Measurements from ENCODE around the gene NRIP3. TPM values are rescaled to one million over a fixed set of nuclear protein-coding genes. Genes with fewer than 3 reads are reported as not detected.
A peak's percentile ranks its signal among the peaks of the same experiment; 100 is the strongest.
"Not testable (repeated sequence)": the region's sequence is repeated elsewhere in the genome, so short reads cannot be mapped to it uniquely, and the experiment has no call there.

Gene NRIP3
- total RNA-seq, 1 experiment from 2014 or later = 26.9 TPM

GRCh38 chr11:9016916-9017642, 13.3 kb upstream of the NRIP3 start:
- peak; percentile 70 for DNase-seq (ENCODE audit: low spot score)

- DNase-seq (ENCODE audit: low spot score) = peak; percentile 85
Observed at GRCh38 chr11:9015677-9016076, 11.9 kb upstream of the NRIP3 start.

GRCh38 chr11:9014826-9015225, 11.0 kb upstream of the NRIP3 start:
- DNase-seq (ENCODE audit: low spot score) = no peak

- DNase-seq (ENCODE audit: low spot score) = no peak
Observed at GRCh38 chr11:9013373-9013772, 9.6 kb upstream of the NRIP3 start.

- not testable (repeated sequence) for DNase-seq (ENCODE audit: low spot score)
Observed at GRCh38 chr11:9009538-9009937, 5.7 kb upstream of the NRIP3 start.

GRCh38 chr11:9008661-9009060, 4.9 kb upstream of the NRIP3 start:
- DNase-seq (ENCODE audit: low spot score) = no peak

GRCh38 chr11:9008011-9008550, 4.3 kb upstream of the NRIP3 start:
- DNase-seq (ENCODE audit: low spot score) = no peak

- DNase-seq (ENCODE audit: low spot score) = no peak
Observed at GRCh38 chr11:9005087-9005486, 1.3 kb upstream of the NRIP3 start.

- no peak for DNase-seq (ENCODE audit: low spot score)
Observed at GRCh38 chr11:9004183-9004926, 554 bp upstream of the NRIP3 start.

- DNase-seq (ENCODE audit: low spot score) = no peak
Observed at GRCh38 chr11:9002920-9003572, 755 bp downstream of the NRIP3 start.

GRCh38 chr11:9001736-9002135, 2.1 kb downstream of the NRIP3 start:
- peak; percentile 59 for DNase-seq (ENCODE audit: low spot score)

- no peak for DNase-seq (ENCODE audit: low spot score)
Observed at GRCh38 chr11:8998017-8998416, 5.8 kb downstream of the NRIP3 start.

- no peak for DNase-seq (ENCODE audit: low spot score)
Observed at GRCh38 chr11:8997451-8997850, 6.3 kb downstream of the NRIP3 start.

- DNase-seq (ENCODE audit: low spot score) = no peak
Observed at GRCh38 chr11:8989453-8989852, 14.3 kb downstream of the NRIP3 start.

GRCh38 chr11:8988329-8989234, 15.2 kb downstream of the NRIP3 start:
- no peak for DNase-seq (ENCODE audit: low spot score)

GRCh38 chr11:8987446-8987845, 16.4 kb downstream of the NRIP3 start:
- DNase-seq (ENCODE audit: low spot score) = no peak

- DNase-seq (ENCODE audit: low spot score) = not testable (repeated sequence)
Observed at GRCh38 chr11:8986772-8987171, 17.0 kb downstream of the NRIP3 start.

- DNase-seq (ENCODE audit: low spot score) = no peak
Observed at GRCh38 chr11:8985462-8985861, 18.3 kb downstream of the NRIP3 start.

- DNase-seq (ENCODE audit: low spot score) = no peak
Observed at GRCh38 chr11:8983552-8983951, 20.2 kb downstream of the NRIP3 start.

- DNase-seq (ENCODE audit: low spot score) = no peak
Observed at GRCh38 chr11:8980485-8980884, 23.3 kb downstream of the NRIP3 start.

- DNase-seq (ENCODE audit: low spot score) = not testable (repeated sequence)
Observed at GRCh38 chr11:8979365-8979764, 24.4 kb downstream of the NRIP3 start.
